Thymus (tissue), 11 donors: ENCODE measurements around the gene SPATA31C1. TPM values are rescaled to one million over a fixed set of nuclear protein-coding genes. Genes with fewer than 3 reads are reported as not detected.
"Not testable (repeated sequence)": the region's sequence is repeated elsewhere in the genome, so short reads cannot be mapped to it uniquely, and the experiment has no call there.

Experiments
- DNase-seq, 9 donors: peaks; one replicate each; pipeline ENCODE4 v3.0.0-alpha.2; 2013; ENCODE audit warnings: low spot score in 9 of 9, low read depth in 6 of 9, missing footprints in 1 of 9
- H3K27ac ChIP-seq, 2 donors: one replicate each; pipeline ENCODE4 v1.5.1; 2013; ENCODE audit warnings: control low read depth in 1 of 2, low read depth in 1 of 2, low read length in 1 of 2, mild to moderate bottlenecking in 1 of 2, moderate library complexity in 1 of 2
- H3K27me3 ChIP-seq, 2 donors: one replicate each; pipeline ENCODE4 v1.5.1; 2013; ENCODE audit warnings: low read length in 1 of 2; ENCODE audit not compliant: control insufficient read depth in 2 of 2, insufficient read depth in 1 of 2
- H3K36me3 ChIP-seq, 2 donors: one replicate each; pipeline ENCODE4 v1.5.1; 2013; ENCODE audit warnings: low read length in 1 of 2, mild to moderate bottlenecking in 1 of 2, moderate library complexity in 1 of 2; ENCODE audit not compliant: control insufficient read depth in 2 of 2, insufficient read depth in 2 of 2
- H3K4me1 ChIP-seq, 2 donors: one replicate each; pipeline ENCODE4 v1.5.1; 2013; ENCODE audit warnings: low read length in 2 of 2; ENCODE audit not compliant: control insufficient read depth in 2 of 2, insufficient read depth in 2 of 2
- H3K4me3 ChIP-seq, 2 donors: one replicate each; pipeline ENCODE4 v1.5.1; 2013; ENCODE audit warnings: low read length in 2 of 2, control low read depth in 1 of 2, mild to moderate bottlenecking in 1 of 2
- H3K9me3 ChIP-seq, 2 donors: one replicate each; pipeline ENCODE4 v1.5.1; 2013; ENCODE audit warnings: low read length in 1 of 2, mild to moderate bottlenecking in 1 of 2; ENCODE audit not compliant: control insufficient read depth in 2 of 2, insufficient read depth in 1 of 2
- WGBS: extraction: QIAGEN DNeasy Blood & Tissue Kit; methylation state at CpG from one replicate; pipeline ENCODE4 v1.1.7; 2013; 5-methylcytosine and 5-hydroxymethylcytosine counted together
- polyA plus RNA-seq: library from polyadenylated mRNA; stranded (reverse); fragments of 200-250 nt; gene quantifications from one replicate; pipeline ENCODE4 v1.2.3, GENCODE V29; 2013
- total RNA-seq: library from RNA; stranded (reverse); fragments of 120-200 nt; gene quantifications from one replicate; pipeline ENCODE4 v1.2.4, GENCODE V29; 2013
- donor health status: healthy.

The SPATA31C1 gene
- total and polyA plus RNA-seq, 2 donors: not detected

DNA sequence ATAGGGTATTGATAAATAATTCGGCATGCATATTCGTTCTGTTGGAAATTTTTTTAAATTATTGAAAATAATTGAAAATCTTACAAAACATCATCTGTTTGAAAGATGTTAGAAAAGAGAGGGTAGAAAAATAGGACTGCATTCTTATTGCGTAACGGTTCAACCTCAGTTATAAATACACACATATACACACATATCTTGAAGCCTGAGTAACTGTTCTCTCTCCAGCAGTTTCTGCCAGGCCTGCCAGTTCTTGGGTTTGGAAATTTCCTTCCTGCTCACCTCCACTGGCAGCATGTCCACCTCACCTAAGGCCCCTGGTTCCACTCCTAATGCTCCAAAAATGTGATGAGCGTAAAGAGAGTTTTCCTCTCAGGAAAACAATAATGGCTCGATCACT is 26.0 kb upstream of the SPATA31C1 start:
- WGBS: 98% methylated on average over 6 of the region's 6 CpGs
- H3K27ac ChIP-seq: no peak overlapping the region

DNA sequence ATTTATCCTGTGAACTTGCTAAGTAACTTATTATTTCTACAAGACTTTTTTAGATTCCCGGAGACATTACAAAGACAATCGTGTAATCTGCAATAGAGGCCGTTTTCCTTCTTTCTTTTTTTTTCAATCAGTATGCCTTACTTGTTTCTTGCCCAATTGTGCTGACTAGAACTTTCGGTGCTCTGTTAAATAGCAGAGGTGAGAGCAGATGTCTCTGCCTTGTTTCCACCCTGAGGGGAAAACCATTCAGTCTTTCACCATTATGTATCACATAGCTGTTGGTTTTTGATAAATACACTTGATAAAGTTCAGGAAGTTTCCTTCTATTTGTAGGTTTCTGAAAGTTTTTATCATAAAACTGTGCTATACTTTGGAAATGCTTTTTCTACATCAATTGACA is 24.8 kb upstream of the SPATA31C1 start:
- no peaks in the 10 kb centered on the region for H3K4me1 ChIP-seq
- DNase-seq: no peak
- H3K27ac ChIP-seq: no peak overlapping the region
- 96% methylated on average over 4 of the region's 4 CpGs for WGBS
- peaks cover 0 to 3% of the 10 kb centered on the region in 2 donors for H3K9me3 ChIP-seq
- H3K4me3 ChIP-seq: no peak overlapping the region
- no peaks in the 10 kb centered on the region for H3K36me3 ChIP-seq
- H3K27me3 ChIP-seq: no peaks in the 10 kb centered on the region

More for the DNA sequence above, 26.0 kb upstream of the SPATA31C1 start:
- H3K36me3 ChIP-seq: no peaks in the 10 kb centered on the region
- no peak for DNase-seq
- H3K4me3 ChIP-seq: no peak overlapping the region
- peaks cover 0 to 3% of the 10 kb centered on the region in 2 donors for H3K9me3 ChIP-seq
- no peaks in the 10 kb centered on the region for H3K4me1 ChIP-seq
- no peaks in the 10 kb centered on the region for H3K27me3 ChIP-seq

DNA sequence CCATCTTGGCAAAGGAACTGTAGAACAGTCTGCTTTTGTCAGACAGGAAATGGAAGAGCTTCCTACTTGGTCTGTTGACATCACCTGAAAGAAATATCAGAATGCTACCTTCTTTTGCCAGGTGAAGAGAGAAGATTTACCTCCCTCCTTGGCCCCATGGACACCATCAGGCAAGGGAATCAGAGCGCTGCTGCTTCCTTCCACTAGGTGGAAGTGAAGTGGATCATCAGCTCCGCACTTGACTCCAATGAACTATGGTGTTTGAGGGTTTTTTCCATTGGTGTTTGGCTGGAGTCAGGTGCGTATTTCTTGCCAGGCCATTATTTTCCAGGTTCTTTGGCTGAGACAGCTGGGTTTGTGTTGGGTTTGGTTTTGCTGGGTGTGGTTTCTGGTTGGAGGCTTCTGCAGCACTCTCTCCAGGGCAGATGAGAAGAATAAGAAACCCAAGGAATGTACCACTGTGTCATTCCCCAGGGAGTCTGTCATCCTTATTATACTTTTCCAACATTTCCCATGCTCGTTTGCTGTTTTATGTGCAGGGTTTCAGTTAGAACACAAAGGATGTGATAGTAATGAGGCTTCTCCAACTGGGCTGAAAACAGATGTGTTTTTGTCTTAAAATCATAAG is 22.6 kb upstream of the SPATA31C1 start:
- 89% methylated on average over 4 of the region's 4 CpGs for WGBS
- no peak for DNase-seq
- Histone ChIP-seq H3K4me1 (no peaks in the 10 kb centered on the region), H3K27ac (no peak overlapping the region), H3K27me3 (no peaks in the 10 kb centered on the region), H3K36me3 (no peaks in the 10 kb centered on the region), H3K4me3 (no peak overlapping the region), H3K9me3 (peaks cover 0 to 3% of the 10 kb centered on the region in 2 donors)

DNA sequence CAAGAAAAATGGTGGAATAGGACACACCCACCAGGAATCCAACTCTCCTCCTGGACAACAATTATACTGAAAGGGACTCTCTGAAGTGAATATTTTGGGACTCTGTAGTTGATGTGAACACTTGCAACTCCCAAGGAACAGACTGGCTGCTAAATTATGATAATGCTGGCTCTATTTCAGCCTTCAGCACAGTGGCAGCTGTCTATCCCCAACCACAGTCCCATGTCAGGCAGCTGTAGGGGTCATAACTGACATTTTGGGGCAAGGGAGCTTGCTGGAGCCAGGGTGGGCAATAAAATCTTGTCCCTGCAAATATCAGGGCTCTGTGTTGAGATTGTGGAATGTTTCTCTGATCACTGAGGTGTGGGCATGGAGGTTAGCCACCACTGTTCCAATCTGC is 20.9 kb upstream of the SPATA31C1 start:
- peaks cover 0 to 4% of the 10 kb centered on the region in 2 donors for H3K9me3 ChIP-seq
- H3K27me3 ChIP-seq: no peaks in the 10 kb centered on the region
- DNase-seq: no peak
- no peaks in the 10 kb centered on the region for H3K4me1 ChIP-seq
- no peak overlapping the region for H3K27ac ChIP-seq
- H3K4me3 ChIP-seq: no peak overlapping the region
- H3K36me3 ChIP-seq: no peaks in the 10 kb centered on the region

DNA sequence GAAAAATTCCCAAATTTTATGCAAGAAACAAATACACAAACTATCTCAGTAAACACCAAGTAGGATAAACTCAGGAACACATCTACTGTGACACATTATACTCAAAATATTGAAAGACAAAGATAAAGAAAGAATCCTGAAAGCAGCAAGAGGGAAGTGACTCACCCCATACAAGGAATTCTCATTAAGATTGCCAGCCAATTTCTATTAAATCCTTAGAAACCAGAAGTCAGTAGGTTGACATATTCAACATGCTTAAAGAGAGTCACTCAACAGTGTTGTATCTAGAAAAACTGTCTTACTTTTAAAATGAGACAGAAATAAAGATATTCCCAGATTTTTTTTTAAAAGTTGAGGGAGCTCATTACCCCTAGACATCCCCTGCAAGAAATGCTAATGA is 19.6 kb upstream of the SPATA31C1 start:
- Histone ChIP-seq H3K9me3 (peaks cover 0 to 13% of the 10 kb centered on the region in 2 donors), H3K36me3 (no peaks in the 10 kb centered on the region), H3K4me1 (no peaks in the 10 kb centered on the region), H3K27me3 (no peaks in the 10 kb centered on the region), H3K27ac (no peak overlapping the region), H3K4me3 (no peak overlapping the region)
- DNase-seq: no peak

DNA sequence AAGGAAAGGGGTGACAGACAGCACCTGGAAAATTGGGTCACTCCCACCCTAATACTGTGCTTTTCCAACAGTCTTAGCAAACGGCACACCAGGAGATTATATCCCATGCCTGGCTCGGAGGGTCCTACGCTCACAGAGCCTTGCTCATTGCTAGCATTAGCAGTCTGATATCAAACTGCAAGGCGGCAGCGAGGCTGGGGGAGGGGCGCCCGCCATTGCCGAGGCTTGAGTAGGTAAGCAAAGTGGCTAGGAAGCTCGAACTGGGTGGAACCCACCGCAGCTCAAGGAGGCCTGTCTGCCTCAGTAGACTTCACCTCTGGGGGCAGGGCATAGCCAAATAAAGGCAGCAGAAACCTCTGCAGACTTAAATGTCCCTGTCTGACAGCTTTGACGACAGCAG is 15.4 kb upstream of the SPATA31C1 start:
- not testable (repeated sequence) for H3K36me3 ChIP-seq, H3K4me1 ChIP-seq, DNase-seq, H3K27ac ChIP-seq, H3K4me3 ChIP-seq, H3K27me3 ChIP-seq, H3K9me3 ChIP-seq
- WGBS: 99% methylated on average over 11 of the region's 11 CpGs

DNA sequence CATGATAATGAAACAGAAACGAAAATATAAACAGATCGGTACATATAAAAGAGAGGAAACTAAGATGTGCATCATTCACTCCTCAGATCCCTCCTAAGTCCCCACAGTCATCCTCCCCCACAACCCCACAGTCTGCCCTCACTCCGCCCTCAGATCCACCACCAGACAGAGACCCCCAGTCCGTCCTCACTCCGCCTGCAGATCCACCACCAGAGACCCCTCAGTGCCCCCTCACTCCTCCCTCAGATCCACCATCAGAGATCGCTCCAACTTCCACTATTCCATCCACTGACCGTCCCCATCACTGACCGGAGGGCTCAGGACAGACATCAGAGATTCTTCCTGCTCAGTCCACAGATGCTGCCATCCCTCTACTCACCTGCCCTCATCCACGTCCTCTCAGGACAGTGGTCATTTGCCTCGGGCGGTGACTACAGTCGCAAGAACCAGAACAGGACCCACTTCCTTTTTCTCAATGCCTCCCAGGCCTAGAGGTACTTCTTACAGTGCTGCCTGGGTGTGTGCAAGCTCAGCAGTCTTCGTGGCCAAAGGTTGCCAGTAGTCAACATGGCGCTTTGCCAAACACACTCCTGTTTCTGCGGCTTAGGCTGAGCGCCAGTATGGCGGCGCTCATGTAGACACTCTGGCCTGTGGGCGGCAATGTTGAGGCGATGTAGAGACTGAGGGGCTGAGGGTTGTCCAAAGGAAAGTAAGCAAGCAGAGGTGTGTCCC is 8.3 kb upstream of the SPATA31C1 start:
- Histone ChIP-seq H3K27me3 (no peaks in the 10 kb centered on the region), H3K9me3 (no peaks in the 10 kb centered on the region), H3K36me3 (no peaks in the 10 kb centered on the region), H3K27ac (no peak overlapping the region), H3K4me3 (no peak overlapping the region), H3K4me1 (no peaks in the 10 kb centered on the region)
- WGBS: 95% methylated on average over 20 of the region's 20 CpGs
- no peak for DNase-seq

DNA sequence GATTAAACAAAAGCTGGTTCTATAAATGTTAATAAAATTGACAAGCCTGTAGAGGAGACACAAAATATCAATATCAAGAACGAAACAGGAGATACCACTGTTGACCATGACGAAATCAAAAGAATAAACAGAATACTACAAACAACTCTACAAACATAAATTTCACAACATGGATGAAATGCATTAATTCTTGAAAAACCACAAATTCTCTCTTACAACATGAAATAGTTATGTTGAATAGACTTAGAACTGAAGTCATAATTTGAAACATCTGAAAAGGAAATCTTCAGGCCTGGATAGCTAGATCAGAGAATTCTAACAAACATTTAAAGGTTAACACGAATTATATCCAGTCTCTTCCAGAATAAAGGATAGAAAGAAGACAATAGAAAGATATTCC is 6.9 kb upstream of the SPATA31C1 start:
- Histone ChIP-seq H3K9me3 (no peaks in the 10 kb centered on the region), H3K27ac (no peak overlapping the region), H3K36me3 (no peaks in the 10 kb centered on the region), H3K4me1 (no peaks in the 10 kb centered on the region), H3K27me3 (no peaks in the 10 kb centered on the region), H3K4me3 (no peak overlapping the region)
- 90% methylated on average over 3 of the region's 3 CpGs for WGBS
- no peak for DNase-seq

DNA sequence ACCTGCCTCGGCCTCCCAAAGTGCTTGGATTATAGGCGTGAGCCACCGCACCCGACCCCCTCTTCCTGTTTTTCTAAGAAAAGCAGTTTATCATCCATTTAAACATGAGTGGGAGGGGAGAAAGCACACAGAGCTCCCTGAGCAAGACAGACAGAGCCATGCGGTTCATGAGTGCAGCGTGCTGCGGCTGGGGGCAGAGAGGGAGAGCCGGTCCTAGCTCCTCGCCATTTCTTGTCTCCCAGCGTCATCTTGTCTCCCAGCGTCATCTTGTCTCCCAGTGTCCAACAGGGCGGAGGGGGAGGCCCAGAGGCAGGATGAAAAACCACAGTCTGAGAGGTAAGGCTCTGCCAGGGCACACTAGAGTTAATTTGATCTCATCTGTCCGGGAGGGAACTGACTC is 1.3 kb downstream of the SPATA31C1 start:
- not testable (repeated sequence) for DNase-seq, H3K9me3 ChIP-seq
- 57% methylated on average over 12 of the region's 13 CpGs for WGBS

More for the DNA sequence above, 1.3 kb downstream of the SPATA31C1 start:
- H3K27me3 ChIP-seq, H3K4me3 ChIP-seq, H3K36me3 ChIP-seq, H3K4me1 ChIP-seq, H3K27ac ChIP-seq: not testable (repeated sequence)
